LNCaP clone FGC (cell line): ENCODE results near the gene RRP7A.
"Not testable (repeated sequence)": the region's sequence is repeated elsewhere in the genome, so short reads cannot be mapped to it uniquely, and the experiment has no call there.

ENCODE experiments used
- DNase-seq: peaks from one replicate; pipeline ENCODE4 v3.0.0-alpha.2; 2011; ENCODE audit warnings: low read depth
- H3K4me3 ChIP-seq: 2 replicates; pipeline ENCODE4 v1.5.1; 2011; ENCODE audit warnings: mild to moderate bottlenecking, low read depth, low read length, control low read depth
- TF ChIP-seq, protein P1 (sequence below): IDR thresholded peaks from 2 replicates; pipeline ENCODE4 v1.5.1; 2012; ENCODE audit warnings: mild to moderate bottlenecking; ENCODE audit not compliant: control insufficient read depth, insufficient read depth; ENCODE audit errors: extremely low read depth

Gene RRP7A

GRCh38 chr22:42547562-42547961 is 28.0 kb upstream of the RRP7A start:
- DNase-seq: no peak
- H3K4me3 ChIP-seq: no peak overlapping the region
- TF ChIP-seq, protein P1, sequence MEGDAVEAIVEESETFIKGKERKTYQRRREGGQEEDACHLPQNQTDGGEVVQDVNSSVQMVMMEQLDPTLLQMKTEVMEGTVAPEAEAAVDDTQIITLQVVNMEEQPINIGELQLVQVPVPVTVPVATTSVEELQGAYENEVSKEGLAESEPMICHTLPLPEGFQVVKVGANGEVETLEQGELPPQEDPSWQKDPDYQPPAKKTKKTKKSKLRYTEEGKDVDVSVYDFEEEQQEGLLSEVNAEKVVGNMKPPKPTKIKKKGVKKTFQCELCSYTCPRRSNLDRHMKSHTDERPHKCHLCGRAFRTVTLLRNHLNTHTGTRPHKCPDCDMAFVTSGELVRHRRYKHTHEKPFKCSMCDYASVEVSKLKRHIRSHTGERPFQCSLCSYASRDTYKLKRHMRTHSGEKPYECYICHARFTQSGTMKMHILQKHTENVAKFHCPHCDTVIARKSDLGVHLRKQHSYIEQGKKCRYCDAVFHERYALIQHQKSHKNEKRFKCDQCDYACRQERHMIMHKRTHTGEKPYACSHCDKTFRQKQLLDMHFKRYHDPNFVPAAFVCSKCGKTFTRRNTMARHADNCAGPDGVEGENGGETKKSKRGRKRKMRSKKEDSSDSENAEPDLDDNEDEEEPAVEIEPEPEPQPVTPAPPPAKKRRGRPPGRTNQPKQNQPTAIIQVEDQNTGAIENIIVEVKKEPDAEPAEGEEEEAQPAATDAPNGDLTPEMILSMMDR: no peak

DNA sequence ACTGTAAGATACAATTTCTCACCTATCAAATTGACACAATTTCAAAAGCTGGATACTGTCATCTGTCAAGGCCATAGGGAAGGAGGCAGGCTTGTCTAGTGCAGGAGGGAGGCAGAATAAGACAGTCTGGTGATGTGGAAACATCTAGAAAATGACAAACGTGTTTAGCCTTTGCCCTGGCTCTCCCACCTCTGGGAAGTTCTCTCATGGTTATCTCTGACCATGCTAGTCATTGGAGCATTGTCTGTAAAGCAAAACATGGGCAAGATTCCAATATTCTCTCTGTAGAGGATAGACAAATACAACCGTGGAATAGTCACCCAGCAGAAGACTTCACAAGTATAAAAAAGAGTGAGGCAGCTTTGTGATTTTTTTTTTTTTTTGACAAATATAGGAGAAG is 25.1 kb upstream of the RRP7A start:
- no peak for DNase-seq
- H3K4me3 ChIP-seq: no peak overlapping the region
- TF ChIP-seq, protein P1: no peak

DNA sequence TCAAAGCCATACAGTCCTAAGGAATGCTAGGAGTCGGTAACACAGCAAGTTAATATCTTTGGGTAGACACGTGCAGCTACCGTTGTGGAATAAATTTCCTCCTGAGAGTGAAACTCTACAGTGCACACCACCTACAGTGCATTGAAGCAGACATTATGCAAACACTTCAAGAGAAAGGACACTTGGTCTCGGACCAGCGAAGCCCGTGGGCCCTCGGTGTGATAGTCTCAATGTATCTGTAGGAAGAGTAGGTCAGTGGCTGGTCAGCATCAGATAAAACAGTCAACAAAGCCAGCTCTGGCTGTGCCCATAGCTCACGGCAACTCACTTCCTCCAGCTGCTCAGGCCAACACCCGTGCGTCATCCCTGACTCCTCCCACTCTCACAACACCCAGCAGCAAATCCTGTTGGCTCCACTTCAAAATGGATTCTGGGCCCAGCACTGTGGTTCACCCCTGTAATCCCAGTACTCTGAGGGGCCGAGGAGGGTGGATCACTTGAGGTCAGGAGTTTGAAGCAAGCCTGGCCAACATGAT is 19.7 kb upstream of the RRP7A start:
- H3K4me3 ChIP-seq, DNase-seq: not testable (repeated sequence)

- H3K4me3 ChIP-seq, DNase-seq: not testable (repeated sequence)
Measured at GRCh38 chr22:42537199-42537831, 17.7 kb upstream of the RRP7A start.

DNA sequence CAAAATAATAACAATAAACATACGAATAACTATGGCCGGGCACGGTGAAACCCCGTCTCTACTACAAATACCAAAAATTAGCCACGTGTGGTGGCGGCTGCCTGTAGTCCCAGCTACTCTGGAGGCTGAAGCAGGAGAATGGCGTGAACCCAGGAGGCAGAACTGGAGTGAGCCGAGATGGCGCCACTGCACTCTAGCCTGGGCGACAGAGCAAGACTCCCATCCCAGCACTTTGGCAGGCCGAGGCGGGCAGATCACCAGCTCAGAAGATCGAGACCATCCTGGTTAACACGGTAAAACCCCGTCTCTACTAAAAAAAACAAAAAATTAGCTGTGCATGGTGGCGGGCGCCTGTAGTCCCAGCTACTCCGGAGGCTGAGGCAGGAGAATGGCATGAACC is 17.0 kb upstream of the RRP7A start:
- DNase-seq, H3K4me3 ChIP-seq: not testable (repeated sequence)

GRCh38 chr22:42536166-42536565 is 16.6 kb upstream of the RRP7A start:
- no peak for DNase-seq
- H3K4me3 ChIP-seq: no peak overlapping the region
- TF ChIP-seq, protein P1: no peak

- DNase-seq, H3K4me3 ChIP-seq: not testable (repeated sequence)
Measured at GRCh38 chr22:42535082-42535731, 15.6 kb upstream of the RRP7A start.

DNA sequence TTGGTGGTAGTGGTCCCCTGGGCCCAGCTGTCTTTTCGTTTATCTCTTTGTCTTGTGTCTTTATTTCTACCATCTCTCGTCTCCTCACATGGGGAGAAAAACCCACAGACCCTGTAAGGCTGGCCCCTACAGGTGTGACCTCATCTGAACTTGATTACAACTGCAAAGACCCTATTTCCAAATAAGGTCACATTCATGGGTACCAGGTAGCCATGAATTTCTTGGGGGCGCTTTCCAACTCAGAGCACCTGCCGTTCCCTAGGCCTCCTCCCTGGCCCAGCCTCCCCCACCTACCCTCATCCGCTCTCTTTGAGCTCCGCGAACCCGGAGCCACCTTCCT is 14.0 kb upstream of the RRP7A start:
- DNase-seq: no peak
- TF ChIP-seq, protein P1: no peak

DNA sequence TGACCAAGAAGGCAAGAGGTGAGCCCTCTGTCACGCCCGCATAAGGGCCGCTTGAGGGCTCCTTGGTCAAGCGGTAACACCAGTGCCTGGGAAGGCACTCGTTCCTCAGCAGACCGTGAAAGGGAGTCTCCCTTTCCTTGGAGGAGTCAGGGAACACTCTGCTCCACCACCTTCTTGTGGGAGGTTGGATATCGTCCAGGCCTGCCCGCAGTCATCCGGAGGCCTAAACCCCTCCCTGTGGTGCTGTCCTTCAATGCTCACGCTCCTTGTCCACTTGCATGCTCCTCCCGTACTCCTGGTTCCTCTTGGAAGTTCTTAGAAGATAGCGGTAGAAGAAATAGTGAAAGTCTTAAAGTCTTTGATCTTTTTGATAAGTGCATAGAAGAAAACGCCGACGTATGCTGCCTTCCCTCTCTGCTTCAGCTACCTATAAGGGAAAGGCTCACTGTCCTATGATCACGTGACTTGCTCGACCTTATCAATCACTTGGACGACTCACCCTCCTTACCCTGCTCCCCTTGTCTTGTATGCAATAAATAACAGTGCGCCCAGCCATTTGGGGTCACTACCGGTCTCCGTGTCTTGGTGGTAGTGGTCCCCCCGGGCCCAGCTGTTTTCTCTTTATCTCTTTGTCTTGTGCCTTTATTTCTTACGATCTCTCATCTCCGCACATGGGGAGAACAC is 11.9 kb upstream of the RRP7A start:
- not testable (repeated sequence) for H3K4me3 ChIP-seq, DNase-seq

More for the DNA sequence above, 14.0 kb upstream of the RRP7A start:
- no peak overlapping the region for H3K4me3 ChIP-seq

- DNase-seq, H3K4me3 ChIP-seq: not testable (repeated sequence)
Measured at GRCh38 chr22:42529435-42529834, 9.8 kb upstream of the RRP7A start.
